ENCODE data around the gene ABCB11.

- TF ChIP-seq, protein P1, sequence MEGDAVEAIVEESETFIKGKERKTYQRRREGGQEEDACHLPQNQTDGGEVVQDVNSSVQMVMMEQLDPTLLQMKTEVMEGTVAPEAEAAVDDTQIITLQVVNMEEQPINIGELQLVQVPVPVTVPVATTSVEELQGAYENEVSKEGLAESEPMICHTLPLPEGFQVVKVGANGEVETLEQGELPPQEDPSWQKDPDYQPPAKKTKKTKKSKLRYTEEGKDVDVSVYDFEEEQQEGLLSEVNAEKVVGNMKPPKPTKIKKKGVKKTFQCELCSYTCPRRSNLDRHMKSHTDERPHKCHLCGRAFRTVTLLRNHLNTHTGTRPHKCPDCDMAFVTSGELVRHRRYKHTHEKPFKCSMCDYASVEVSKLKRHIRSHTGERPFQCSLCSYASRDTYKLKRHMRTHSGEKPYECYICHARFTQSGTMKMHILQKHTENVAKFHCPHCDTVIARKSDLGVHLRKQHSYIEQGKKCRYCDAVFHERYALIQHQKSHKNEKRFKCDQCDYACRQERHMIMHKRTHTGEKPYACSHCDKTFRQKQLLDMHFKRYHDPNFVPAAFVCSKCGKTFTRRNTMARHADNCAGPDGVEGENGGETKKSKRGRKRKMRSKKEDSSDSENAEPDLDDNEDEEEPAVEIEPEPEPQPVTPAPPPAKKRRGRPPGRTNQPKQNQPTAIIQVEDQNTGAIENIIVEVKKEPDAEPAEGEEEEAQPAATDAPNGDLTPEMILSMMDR (IDR thresholded peaks at IDR 0.05), result no peak
- no peak for TF ChIP-seq POLR2AphosphoS5 (IDR thresholded peaks at IDR 0.05)
Measured at GRCh38 chr2:169077674-169078240, 46.6 kb upstream of the ABCB11 start.

Data from breast epithelium (tissue), 3 donors.